H1 (cell line): Measurements from ENCODE around the gene MAIP1. TPM values are rescaled to one million over a fixed set of nuclear protein-coding genes. Genes with fewer than 3 reads are reported as not detected.
A peak's percentile ranks its signal among the peaks of the same experiment; 100 is the strongest.

ENCODE experiments used
- ASH2L ChIP-seq: fragments of 200-600, 300-600 bp; sonication (generic); IDR thresholded peaks from one replicate; pipeline ENCODE4 v1.7.1; 2017; ENCODE audit warnings: low read length
- CHD2 ChIP-seq: IDR thresholded peaks from 2 replicates; pipeline ENCODE4 v1.6.1; 2012; ENCODE audit warnings: low read length, improper control_type of control experiment
- E2F6 ChIP-seq: IDR thresholded peaks from 2 replicates; pipeline ENCODE4 v1.6.1; 2012; ENCODE audit warnings: inconsistent platforms
- EGR1 ChIP-seq: IDR thresholded peaks from 2 replicates; pipeline ENCODE4 v1.6.1; 2011; ENCODE audit warnings: low read depth, low read length, borderline replicate concordance
- FOSL1 ChIP-seq: IDR thresholded peaks from 2 replicates; pipeline ENCODE4 v1.6.1; 2011; ENCODE audit warnings: mild to moderate bottlenecking, low read depth, low read length, moderate library complexity; ENCODE audit not compliant: insufficient read depth
- KDM4A ChIP-seq: IDR thresholded peaks from one replicate; pipeline ENCODE4 v1.7.1; 2012; ENCODE audit warnings: low read depth, mild to moderate bottlenecking, moderate library complexity, low read length, inconsistent platforms; ENCODE audit not compliant: severe bottlenecking
- MAX ChIP-seq: IDR thresholded peaks from 2 replicates; pipeline ENCODE4 v1.6.1; 2012; ENCODE audit warnings: inconsistent platforms
- NRF1 ChIP-seq: IDR thresholded peaks from 2 replicates; pipeline ENCODE4 v1.6.1; 2011; ENCODE audit warnings: mild to moderate bottlenecking, low read depth, low read length, improper control_type of control experiment
- PHF8 ChIP-seq: fragments of 200-600 bp; sonication (generic); conservative IDR thresholded peaks from 2 replicates; pipeline ENCODE4 v1.7.1; 2012; ENCODE audit warnings: low read depth, mild to moderate bottlenecking, inconsistent platforms, low read length, moderate library complexity
- POLR2AphosphoS5 ChIP-seq: IDR thresholded peaks from 2 replicates; pipeline ENCODE4 v1.6.1; 2011; ENCODE audit warnings: low read depth, low read length
- RBBP5 ChIP-seq: IDR thresholded peaks from 2 replicates; pipeline ENCODE4 v1.7.1; 2012; ENCODE audit warnings: low read depth, mild to moderate bottlenecking, inconsistent platforms, low read length, moderate library complexity, borderline replicate concordance
- SAP30 ChIP-seq: fragments of 300-600 bp; sonication (generic); IDR thresholded peaks from 2 replicates; pipeline ENCODE4 v1.7.1; 2012; ENCODE audit warnings: low read length, moderate library complexity, mild to moderate bottlenecking, inconsistent platforms; ENCODE audit not compliant: insufficient read depth, insufficient replicate concordance
- SIN3A ChIP-seq, 2 experiments: IDR thresholded peaks in 1 of 2; conservative IDR thresholded peaks in 1 of 2; 2 replicates each; pipeline ENCODE4 v1.6.1; 2011 to 2012; ENCODE audit warnings: low read length in 2 of 2, improper control_type of control experiment in 1 of 2, low read depth in 1 of 2, mild to moderate bottlenecking in 1 of 2
- SP1 ChIP-seq: IDR thresholded peaks from 2 replicates; pipeline ENCODE4 v1.6.1; 2011; ENCODE audit warnings: low read depth, low read length
- SP4 ChIP-seq: IDR thresholded peaks from 2 replicates; pipeline ENCODE4 v1.6.1; 2012; ENCODE audit warnings: low read length, inconsistent platforms
- TAF1 ChIP-seq: IDR thresholded peaks from 2 replicates; pipeline ENCODE4 v1.6.1; 2011; ENCODE audit warnings: mild to moderate bottlenecking, low read depth, low read length
- USF2 ChIP-seq: IDR thresholded peaks from 2 replicates; pipeline ENCODE4 v1.6.1; 2011; ENCODE audit warnings: low read length, improper control_type of control experiment
- polyA plus RNA-seq, 7 experiments: library from polyadenylated mRNA; depleted of rRNA in 3 of 7; stranded (reverse) in 5 of 7; unstranded in 2 of 7; fragments of >200 nt in 5 of 7; fragments of 200-250 nt in 2 of 7; gene quantifications; 1 replicate in 5 of 7; 2 replicates in 1 of 7; 4 replicates in 1 of 7; pipeline versions ENCODE4 v1.2.1 to v1.2.3, GENCODE V29; 2011 to 2013; ENCODE audit warnings: missing spikeins in 2 of 7, mixed read lengths in 2 of 7
- total RNA-seq: library from RNA; stranded (reverse); fragmentation: NEBNext Ultra II Directional; extraction: Animal tissue kit (Norgen Biotek cat#: 25700); gene quantifications from 2 replicates; pipeline ENCODE4 v1.2.1, GENCODE V29; 2021

Gene MAIP1
- total and polyA plus RNA-seq, 2 of the 8 experiments (the other 6 are each of a cell fraction or from before 2014, with no cell fraction given): 23.2 to 28.5 TPM

GRCh38 chr2:199911052-199911876 is 44.1 kb upstream of the MAIP1 start, which contains the start of gene C2orf69 (continued):
- TF ChIP-seq SAP30: no peak
- 0 out of 2 replicates have a peak, but pooled peaks have one; percentile 47 for TF ChIP-seq E2F6
- peak; percentile 4; the same call in 1 of the 2 replicates for TF ChIP-seq MAX
- no peak for TF ChIP-seq FOSL1
- no peak for TF ChIP-seq EGR1
- TF ChIP-seq USF2: no peak
- peak; percentile 73 for TF ChIP-seq POLR2AphosphoS5
- TF ChIP-seq SP1: peak; percentile 52; the same call in 1 of the 2 replicates
- peak; percentile 30; the same call in 1 of the 2 replicates for TF ChIP-seq CHD2
- TF ChIP-seq ASH2L: peak; percentile 99
- TF ChIP-seq SIN3A (conservative IDR thresholded peaks at IDR 0.05 in 1 of 2, IDR thresholded peaks at IDR 0.05 in 1 of 2; ENCODE audit: low read depth in 1 of 2, low read length in 2 of 2): 0 out of 4 replicates have a peak, but pooled peaks of 1 of the 2 experiments have one; percentile 35
- TF ChIP-seq NRF1: peak; percentile 56
- TF ChIP-seq SP4: 0 out of 2 replicates have a peak, but pooled peaks have one; percentile 65
- peak; percentile 99 for TF ChIP-seq PHF8
- peak; percentile 37 for TF ChIP-seq KDM4A
- peak; percentile 97 for TF ChIP-seq RBBP5
- TF ChIP-seq TAF1: peak; percentile 73
